Measurements from ENCODE around the gene KRT77.

KRT77 gene

GRCh38 chr12:52650520-52651081, 52.7 kb downstream of the KRT77 start:
- no peak for DNase-seq

- no peak for DNase-seq
These were observed 54.3 kb downstream of the KRT77 start for GRCh38 chr12:52649066-52649465.

- DNase-seq, result no peak
These were observed 55.2 kb downstream of the KRT77 start for GRCh38 chr12:52648012-52648550.

- DNase-seq, result no peak
These were observed 55.7 kb downstream of the KRT77 start for GRCh38 chr12:52647601-52648000.

- no peak for DNase-seq
These were observed 56.7 kb downstream of the KRT77 start for GRCh38 chr12:52646613-52647012.

- no peak for DNase-seq
These were observed 57.3 kb downstream of the KRT77 start for GRCh38 chr12:52645982-52646381.

- DNase-seq, result no peak
These were observed 58.1 kb downstream of the KRT77 start for GRCh38 chr12:52645120-52645761.

- DNase-seq, result no peak
These were observed 59.3 kb downstream of the KRT77 start for GRCh38 chr12:52644078-52644415.

- DNase-seq, result no peak
These were observed 59.9 kb downstream of the KRT77 start for GRCh38 chr12:52643233-52644077.

- DNase-seq, result no peak
These were observed 61.9 kb downstream of the KRT77 start for GRCh38 chr12:52641468-52641867.

All from NCI-H1092 treated with DMSO at 0.1 percent for 48 hours (cell line).